Type B pancreatic cell (in vitro differentiated cells): Measurements from ENCODE around the gene FAM24A. TPM values are rescaled to one million over a fixed set of nuclear protein-coding genes. Genes with fewer than 3 reads are reported as not detected.
A peak's percentile ranks its signal among the peaks of the same experiment; 100 is the strongest.

ENCODE experiments used
- DNase-seq: peaks from one replicate; pipeline ENCODE4 v3.0.0; 2021; ENCODE audit warnings: mixed read lengths; ENCODE audit not compliant: unreplicated experiment; ENCODE audit errors: extremely low spot score
- H3K27ac Mint-ChIP-seq: 2 replicates; pipeline ENCODE4 v1.8.0; 2021; ENCODE audit warnings: mild to moderate bottlenecking, mixed read lengths
- H3K27me3 Mint-ChIP-seq: 2 replicates; pipeline ENCODE4 v1.8.0; 2021; ENCODE audit warnings: mixed read lengths
- H3K36me3 Mint-ChIP-seq: 2 replicates; pipeline ENCODE4 v1.8.0; 2021; ENCODE audit warnings: mixed read lengths
- H3K4me1 Mint-ChIP-seq: one replicate; pipeline ENCODE4 v1.8.0; 2021; ENCODE audit warnings: mixed read lengths; ENCODE audit not compliant: unreplicated experiment
- H3K4me3 Mint-ChIP-seq: 2 replicates; pipeline ENCODE4 v1.8.0; 2021; ENCODE audit warnings: mild to moderate bottlenecking, mixed read lengths
- H3K9me3 Mint-ChIP-seq: 2 replicates; pipeline ENCODE4 v1.8.0; 2021; ENCODE audit warnings: mixed read lengths
- total RNA-seq: library from RNA; stranded (reverse); gene quantifications from 2 replicates; pipeline ENCODE4 v1.2.1, GENCODE V29; 2021; ENCODE audit warnings: low replicate concordance
- TF ChIP-seq, protein P1 (sequence below): fragments of 200-600 bp; sonication (generic); conservative IDR thresholded peaks from 2 replicates; pipeline ENCODE4 v1.5.0; 2021; ENCODE audit warnings: antibody characterized with exemption, mild to moderate bottlenecking

FAM24A gene
- total RNA-seq, 1 donor from 2014 or later: not detected

- H3K27ac Mint-ChIP-seq: peak within 1 kb of the TSS; percentile 92
- peaks cover 27% of the 10 kb centered on the region for H3K27me3 Mint-ChIP-seq
- peaks cover 18% of the 10 kb centered on the region for H3K4me1 Mint-ChIP-seq
Measured at GRCh38 chr10:122953902-122954730, 43.7 kb downstream of the FAM24A start, which contains the start of gene C10orf88. Gene C10orf88 (minus strand): TSS chr10:122954227. CDS start chr10:122954178, 49 bp downstream.

GRCh38 chr10:122954731-122955050 lies 44.3 kb downstream of the FAM24A start:
- TF ChIP-seq, protein P1, sequence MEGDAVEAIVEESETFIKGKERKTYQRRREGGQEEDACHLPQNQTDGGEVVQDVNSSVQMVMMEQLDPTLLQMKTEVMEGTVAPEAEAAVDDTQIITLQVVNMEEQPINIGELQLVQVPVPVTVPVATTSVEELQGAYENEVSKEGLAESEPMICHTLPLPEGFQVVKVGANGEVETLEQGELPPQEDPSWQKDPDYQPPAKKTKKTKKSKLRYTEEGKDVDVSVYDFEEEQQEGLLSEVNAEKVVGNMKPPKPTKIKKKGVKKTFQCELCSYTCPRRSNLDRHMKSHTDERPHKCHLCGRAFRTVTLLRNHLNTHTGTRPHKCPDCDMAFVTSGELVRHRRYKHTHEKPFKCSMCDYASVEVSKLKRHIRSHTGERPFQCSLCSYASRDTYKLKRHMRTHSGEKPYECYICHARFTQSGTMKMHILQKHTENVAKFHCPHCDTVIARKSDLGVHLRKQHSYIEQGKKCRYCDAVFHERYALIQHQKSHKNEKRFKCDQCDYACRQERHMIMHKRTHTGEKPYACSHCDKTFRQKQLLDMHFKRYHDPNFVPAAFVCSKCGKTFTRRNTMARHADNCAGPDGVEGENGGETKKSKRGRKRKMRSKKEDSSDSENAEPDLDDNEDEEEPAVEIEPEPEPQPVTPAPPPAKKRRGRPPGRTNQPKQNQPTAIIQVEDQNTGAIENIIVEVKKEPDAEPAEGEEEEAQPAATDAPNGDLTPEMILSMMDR: no peak
- Mint-ChIP-seq H3K9me3 (no peaks in the 10 kb centered on the region), H3K4me3 (peak overlapping the region; percentile 97), H3K36me3 (peaks cover 14% of the 10 kb centered on the region), H3K27me3 (peaks cover 27% of the 10 kb centered on the region), H3K27ac (no peak overlapping the region), H3K4me1 (peaks cover 18% of the 10 kb centered on the region)
- DNase-seq: no peak

More at GRCh38 chr10:122953902-122954730, 43.7 kb downstream of the FAM24A start, which contains the start of gene C10orf88:
- Mint-ChIP-seq H3K9me3 (no peaks in the 10 kb centered on the region), H3K36me3 (peaks cover 14% of the 10 kb centered on the region), H3K4me3 (peak within 1 kb of the TSS; percentile 97)
- TF ChIP-seq, protein P1: no peak
- DNase-seq: peak; percentile 98

GRCh38 chr10:122955892-122956291 lies 45.5 kb downstream of the FAM24A start:
- Mint-ChIP-seq H3K36me3 (peaks cover 8% of the 10 kb centered on the region), H3K4me3 (peak overlapping the region; percentile 2), H3K4me1 (peaks cover 18% of the 10 kb centered on the region), H3K27me3 (peaks cover 27% of the 10 kb centered on the region), H3K9me3 (no peaks in the 10 kb centered on the region), H3K27ac (no peak overlapping the region)
- TF ChIP-seq, protein P1: no peak
- DNase-seq: no peak

- TF ChIP-seq, protein P1: no peak
- Mint-ChIP-seq H3K27ac (no peak overlapping the region), H3K4me1 (peaks cover 13% of the 10 kb centered on the region), H3K27me3 (peaks cover 27% of the 10 kb centered on the region), H3K9me3 (no peaks in the 10 kb centered on the region), H3K4me3 (no peak overlapping the region), H3K36me3 (peaks cover 7% of the 10 kb centered on the region)
- DNase-seq: no peak
Measured at GRCh38 chr10:122957474-122957873, 47.1 kb downstream of the FAM24A start.

DNA sequence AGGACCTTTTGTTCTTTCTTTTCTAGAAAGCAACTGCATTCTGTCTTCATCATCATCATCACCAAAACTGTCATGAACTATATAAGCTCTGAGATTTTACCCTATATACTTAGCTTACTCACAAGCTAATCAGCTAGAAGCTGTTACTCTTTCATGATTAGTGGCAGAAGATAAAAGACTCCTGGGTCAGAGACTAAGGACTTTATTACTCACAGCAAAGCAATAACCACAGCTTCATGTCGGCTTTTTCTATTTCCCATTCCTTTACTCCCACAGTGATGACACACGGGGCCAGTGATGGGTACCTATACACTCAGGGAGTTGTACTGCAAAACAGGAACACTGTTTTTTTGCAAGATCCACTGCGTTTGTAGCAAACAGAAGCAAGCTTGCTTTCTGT lies 52.0 kb downstream of the FAM24A start:
- Mint-ChIP-seq H3K36me3 (no peaks in the 10 kb centered on the region), H3K27ac (no peak overlapping the region), H3K4me3 (no peak overlapping the region), H3K9me3 (peaks cover 10% of the 10 kb centered on the region), H3K4me1 (no peaks in the 10 kb centered on the region), H3K27me3 (peaks cover 12% of the 10 kb centered on the region)
- TF ChIP-seq, protein P1: no peak
- no peak for DNase-seq

Other genes starting within 250 kb of the FAM24A start
- not detected in 2 replicates for gene C10orf120, start 210.8 kb upstream of the FAM24A start, total RNA-seq
- 0.86 TPM in 1 of 2 replicates, not detected in the other for gene CUZD1, start 64.8 kb upstream of the FAM24A start, total RNA-seq
- gene FAM24B, start 31.0 kb upstream of the FAM24A start, total RNA-seq: 1.2 TPM in 1 of 2 replicates, not detected in the other
- 8.1 and 13.0 TPM in 2 replicates for gene C10orf88, start 43.6 kb downstream of the FAM24A start, total RNA-seq
- gene PSTK, start 69.8 kb downstream of the FAM24A start, total RNA-seq: 4.6 and 5.0 TPM in 2 replicates
- 12.0 and 12.6 TPM in 2 replicates for gene IKZF5, start 98.2 kb downstream of the FAM24A start, total RNA-seq
- gene ACADSB, start 98.4 kb downstream of the FAM24A start, total RNA-seq: 27.3 and 31.1 TPM in 2 replicates
- 0.77 TPM in 1 of 2 replicates, not detected in the other for gene HMX3, start 225.4 kb downstream of the FAM24A start, total RNA-seq
- gene HMX2, start 237.5 kb downstream of the FAM24A start, total RNA-seq: 0.19 TPM in 1 of 2 replicates, not detected in the other
- gene BUB3, start 243.8 kb downstream of the FAM24A start, total RNA-seq: 74.2 and 124 TPM in 2 replicates